HEK293 (cell line): ENCODE results near the gene FLT4.

Source experiments
- CTCF ChIP-seq: fragments of 450-650 bp; formaldehyde crosslinking; IDR thresholded peaks from 2 replicates; pipeline ENCODE4 v1.5.1; 2016; ENCODE audit warnings: missing biosample characterization, missing genetic modification characterization
- ZBTB11 ChIP-seq: fragments of 450-650 bp; formaldehyde crosslinking; conservative IDR thresholded peaks from 2 replicates; pipeline ENCODE4 v1.5.1; 2016; ENCODE audit warnings: low read depth, missing biosample characterization, missing genetic modification characterization
- ZNF221 ChIP-seq: fragments of 450-650 bp; formaldehyde crosslinking; IDR thresholded peaks from 2 replicates; pipeline ENCODE4 v1.5.1; 2017; ENCODE audit warnings: missing biosample characterization, missing genetic modification characterization, borderline replicate concordance
- ZNF600 ChIP-seq: fragments of 450-650 bp; formaldehyde crosslinking; IDR thresholded peaks from 2 replicates; pipeline ENCODE4 v1.5.1; 2016; ENCODE audit warnings: missing biosample characterization, missing genetic modification characterization
- ZNF654 ChIP-seq: fragments of 450-650 bp; formaldehyde crosslinking; IDR thresholded peaks from 2 replicates; pipeline ENCODE4 v1.5.1; 2016; ENCODE audit warnings: low read depth, missing biosample characterization, missing genetic modification characterization
- ZNF837 ChIP-seq: fragments of 450-650 bp; formaldehyde crosslinking; IDR thresholded peaks from 2 replicates; pipeline ENCODE4 v1.5.1; 2016; ENCODE audit warnings: missing biosample characterization, missing genetic modification characterization

- TF ChIP-seq ZNF600 (tag by site-specific recombination) (no peak), CTCF (no peak), ZNF221 (tag by site-specific recombination) (no peak), ZBTB11 (no peak), ZNF654 (tag by site-specific recombination) (no peak), ZNF837 (no peak)
These were observed 19.6 kb upstream of the FLT4 start for GRCh38 chr5:180668835-180669596.
